Fibroblast of skin of left biceps (primary cell): ENCODE measurements around the gene EXT2.

Experiments used
- DNase-seq, 2 experiments: peaks; one replicate each; pipeline ENCODE4 v3.0.0-alpha.2; 2013; ENCODE audit warnings: low read depth in 2 of 2

Gene EXT2

GRCh38 chr11:44165432-44165831, 70.0 kb downstream of the EXT2 start:
- DNase-seq = no peak

GRCh38 chr11:44167046-44167445, 71.6 kb downstream of the EXT2 start:
- DNase-seq = peak; percentile 28 to 31

- no peak for DNase-seq
Observed at GRCh38 chr11:44171518-44171917, 76.0 kb downstream of the EXT2 start.

- DNase-seq = no peak
Observed at GRCh38 chr11:44172966-44173365, 77.5 kb downstream of the EXT2 start.

GRCh38 chr11:44174842-44175241, 79.4 kb downstream of the EXT2 start:
- no peak for DNase-seq

GRCh38 chr11:44176546-44177213, 81.2 kb downstream of the EXT2 start:
- DNase-seq = no peak

- no peak for DNase-seq
Observed at GRCh38 chr11:44177905-44178304, 82.4 kb downstream of the EXT2 start.

GRCh38 chr11:44178381-44178780, 82.9 kb downstream of the EXT2 start:
- DNase-seq = peak; percentile 69 to 75

GRCh38 chr11:44179173-44179572, 83.7 kb downstream of the EXT2 start:
- DNase-seq = peak; percentile 33 to 37

- DNase-seq = no peak
Observed at GRCh38 chr11:44180107-44180506, 84.6 kb downstream of the EXT2 start.

GRCh38 chr11:44185522-44185921, 90.0 kb downstream of the EXT2 start:
- DNase-seq = no peak

GRCh38 chr11:44186321-44186930, 90.9 kb downstream of the EXT2 start:
- no peak for DNase-seq

GRCh38 chr11:44188643-44189042, 93.2 kb downstream of the EXT2 start:
- DNase-seq = no peak

GRCh38 chr11:44189986-44190882, 94.8 kb downstream of the EXT2 start:
- no peak for DNase-seq

GRCh38 chr11:44190883-44191230, 95.4 kb downstream of the EXT2 start:
- no peak for DNase-seq

GRCh38 chr11:44191322-44192016, 96.0 kb downstream of the EXT2 start:
- DNase-seq = no peak

GRCh38 chr11:44192017-44192385, 96.5 kb downstream of the EXT2 start:
- no peak for DNase-seq

- DNase-seq = no peak
Observed at GRCh38 chr11:44192462-44193100, 97.1 kb downstream of the EXT2 start.

- no peak for DNase-seq
Observed at GRCh38 chr11:44193856-44194255, 98.4 kb downstream of the EXT2 start.

GRCh38 chr11:44198146-44198724, 102.8 kb downstream of the EXT2 start:
- DNase-seq = no peak

- no peak for DNase-seq
Observed at GRCh38 chr11:44199298-44199697, 103.8 kb downstream of the EXT2 start.
